Left forelimb (tissue), 1 donor: ENCODE results near the gene CLIC1.
A peak's percentile ranks its signal among the peaks of the same experiment; 100 is the strongest.

Experiments
- DNase-seq: peaks from one replicate; pipeline ENCODE4 v3.0.0-alpha.2; 2018; ENCODE audit warnings: low spot score

CLIC1 gene

GRCh38 chr6:31737991-31738979 lies 2.0 kb upstream of the CLIC1 start:
- DNase-seq = no peak

GRCh38 chr6:31737315-31737990 lies 1.1 kb upstream of the CLIC1 start:
- DNase-seq = no peak

DNA sequence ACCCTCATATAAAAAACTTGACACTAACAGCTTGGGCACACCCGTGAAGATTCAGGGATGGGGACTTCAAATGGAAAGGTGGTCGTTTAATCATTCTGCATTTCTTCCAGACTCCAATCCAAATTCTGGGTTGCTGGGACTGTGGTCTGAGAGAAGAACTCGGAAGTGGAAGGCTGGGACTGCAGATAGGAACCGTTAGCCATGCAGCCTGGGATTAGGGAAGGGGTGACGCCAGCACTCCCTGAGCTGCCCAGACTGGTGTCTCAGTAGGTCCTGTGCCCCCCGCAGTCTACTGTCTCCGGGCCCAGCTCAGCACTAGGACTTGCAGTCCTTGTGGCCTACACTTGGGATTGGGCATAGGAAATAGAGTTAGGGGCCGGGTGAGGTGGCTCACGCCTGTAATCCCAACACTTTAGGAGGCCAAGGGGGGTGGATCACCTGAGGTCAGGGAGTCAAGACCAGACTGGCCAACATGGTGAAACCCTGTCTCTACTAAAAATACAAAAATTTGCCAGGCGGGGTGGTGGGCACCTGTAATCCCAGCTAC lies 511 bp upstream of the CLIC1 start:
- no peak for DNase-seq

DNA sequence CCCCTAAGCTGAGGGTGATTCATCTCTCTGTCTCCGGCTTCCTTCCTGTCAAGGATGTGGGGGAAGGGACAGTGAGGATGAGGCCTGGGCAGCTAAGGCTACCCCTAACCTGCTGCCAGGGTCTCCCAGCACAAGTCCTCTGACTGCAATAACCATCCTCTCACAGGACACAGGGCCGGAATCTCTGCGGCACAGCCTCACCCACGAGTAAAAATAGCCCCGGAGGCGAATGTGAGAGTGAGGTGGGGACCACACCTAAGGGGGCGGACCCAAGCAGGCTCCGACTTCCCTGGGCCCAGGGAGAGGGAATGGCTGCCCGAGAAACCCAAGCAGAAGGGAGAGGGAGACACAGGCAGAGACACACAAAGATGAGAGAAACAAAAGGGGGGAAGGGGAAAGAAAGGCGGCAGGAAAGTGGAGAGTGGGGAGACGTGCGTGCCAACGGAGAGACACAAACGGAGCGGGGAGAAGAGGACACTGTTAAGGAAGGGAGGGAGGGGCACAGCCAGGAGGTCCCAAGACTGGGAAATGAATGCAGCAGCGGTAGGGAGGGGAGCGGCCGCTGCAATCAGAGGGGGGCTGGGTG lies 1.4 kb downstream of the CLIC1 start:
- no peak for DNase-seq

DNA sequence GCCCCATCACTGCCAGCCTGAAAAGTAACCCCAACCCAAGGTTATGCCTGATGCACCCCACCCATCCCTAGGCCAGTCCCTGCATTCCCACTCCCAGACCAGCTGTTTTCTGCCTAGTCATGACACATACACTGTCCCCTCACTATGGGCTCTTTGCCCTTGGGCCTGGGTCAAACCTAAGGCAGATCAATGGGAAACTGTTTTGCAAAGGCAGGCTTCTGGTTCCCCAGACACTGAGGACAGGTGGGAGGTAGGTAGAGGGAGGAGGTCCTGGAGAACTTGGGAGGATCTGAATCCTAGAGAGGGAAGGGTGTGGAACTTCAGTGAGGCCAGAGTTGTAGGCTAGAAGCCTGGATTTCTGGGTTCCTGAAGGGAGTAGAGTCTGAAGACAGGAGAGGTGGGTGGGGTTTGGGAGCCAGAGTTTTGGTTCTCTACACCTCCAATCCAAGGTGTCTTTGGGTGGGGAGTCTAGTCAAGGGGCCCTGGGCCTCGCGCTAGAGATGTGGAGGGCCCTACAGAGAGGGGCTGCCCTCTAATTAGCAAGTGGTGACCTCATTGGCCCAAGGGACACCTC lies 2.0 kb downstream of the CLIC1 start:
- no peak for DNase-seq

DNA sequence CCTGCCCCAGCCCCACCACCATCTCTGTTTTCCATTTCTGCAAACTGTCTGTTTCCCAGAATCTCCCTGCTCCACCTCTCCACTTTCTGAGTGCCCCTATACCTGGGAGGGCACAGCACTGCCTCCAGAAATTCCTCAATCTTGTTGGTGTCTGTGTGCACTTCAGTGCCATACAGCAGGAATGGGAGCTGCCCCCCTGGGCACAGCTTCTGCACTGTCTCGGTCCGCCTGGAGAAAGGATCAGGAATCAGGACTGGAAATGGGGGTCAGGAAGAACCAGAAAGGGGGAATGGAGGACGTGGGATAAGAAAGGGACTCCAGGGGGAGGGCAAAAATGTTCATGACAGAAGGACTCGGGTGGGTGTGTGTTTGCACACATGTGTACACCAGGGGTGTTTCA lies 2.6 kb downstream of the CLIC1 start:
- DNase-seq = no peak

- no peak for DNase-seq
These were observed 4.3 kb downstream of the CLIC1 start for GRCh38 chr6:31732029-31732428.

- no peak for DNase-seq
These were observed 5.7 kb downstream of the CLIC1 start for GRCh38 chr6:31730631-31731086.

- DNase-seq = peak; percentile 97
These were observed 6.2 kb downstream of the CLIC1 start for GRCh38 chr6:31729979-31730630.

- peak; percentile 95 for DNase-seq
These were observed 6.8 kb downstream of the CLIC1 start for GRCh38 chr6:31729515-31729978.

DNA sequence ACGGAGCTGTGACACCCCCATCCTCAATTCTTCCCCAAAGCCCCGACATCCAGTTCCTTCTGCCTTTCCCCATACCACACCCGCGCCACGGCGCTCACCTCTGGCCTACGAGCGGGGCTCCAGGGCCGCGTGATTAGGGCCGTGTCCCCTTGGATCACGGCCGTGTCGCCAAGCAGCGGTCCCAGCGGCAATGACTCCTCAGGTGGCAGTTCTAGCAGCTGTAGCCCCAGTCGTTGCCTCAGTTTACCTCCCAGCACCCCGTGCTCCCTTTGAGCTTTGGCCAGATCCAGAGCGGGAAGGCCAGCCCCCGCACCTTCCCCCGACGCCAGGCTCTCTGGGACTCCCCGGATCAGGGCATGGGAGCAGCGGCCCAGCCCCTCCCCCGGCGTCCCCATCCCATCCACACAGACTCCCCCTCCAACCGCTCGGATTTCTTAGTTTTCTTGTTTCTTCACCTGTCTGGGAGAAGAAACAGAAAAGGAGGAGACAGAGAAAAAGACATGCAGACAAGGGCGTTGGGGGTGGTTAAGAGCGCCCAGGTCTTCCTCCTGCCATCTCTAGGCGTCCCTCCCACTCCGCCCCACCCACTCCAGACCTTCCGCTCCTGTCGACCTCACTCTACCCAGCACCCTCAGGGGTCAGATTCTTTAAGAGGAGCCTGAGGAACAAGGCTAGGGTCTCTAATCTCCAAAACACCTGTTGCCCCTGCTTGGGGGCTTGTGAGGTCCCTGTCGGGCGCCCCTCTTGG lies 7.4 kb downstream of the CLIC1 start, which contains the start of gene DDAH2:
Gene DDAH2, minus strand, starts transcription at position 533 of the 748 bp plus-strand sequence. Its CDS starts 138 bp downstream, at position 395.
- DNase-seq = no peak

- no peak for DNase-seq
These were observed 8.3 kb downstream of the CLIC1 start for GRCh38 chr6:31727717-31728671.

DNA sequence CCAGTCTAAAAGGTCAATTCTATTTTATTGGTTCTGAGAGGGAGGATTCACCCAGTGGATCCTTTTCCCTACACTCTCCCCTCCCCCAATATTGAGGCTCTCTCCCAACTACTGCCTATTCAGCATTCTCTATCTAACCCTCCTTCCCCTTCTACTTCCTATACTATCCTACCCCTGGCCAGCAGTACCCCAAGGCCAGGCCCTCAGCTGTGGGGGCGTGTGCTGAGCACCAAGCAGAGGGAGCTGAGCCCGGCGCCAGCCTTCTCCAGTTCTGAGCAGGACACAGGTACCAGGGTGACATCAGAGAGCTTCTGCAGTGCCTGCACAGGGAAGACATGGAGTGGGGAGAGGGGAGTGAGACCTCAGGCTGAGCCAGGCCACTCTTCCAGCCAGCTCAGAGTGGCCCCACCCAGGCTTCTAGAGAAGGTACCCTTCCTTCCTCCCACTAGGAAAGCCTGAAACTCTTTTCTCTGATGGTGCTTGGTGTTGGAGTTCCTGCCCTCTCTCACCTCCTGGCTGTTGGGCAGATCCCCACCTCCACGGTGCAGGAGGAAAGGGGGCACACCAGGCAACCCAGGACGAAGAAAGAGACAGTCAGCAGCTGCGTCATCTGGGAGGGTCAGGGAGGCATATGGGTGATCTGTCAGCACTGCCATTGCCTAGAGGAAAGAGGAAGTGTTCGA lies 9.2 kb downstream of the CLIC1 start:
- no peak for DNase-seq

DNA sequence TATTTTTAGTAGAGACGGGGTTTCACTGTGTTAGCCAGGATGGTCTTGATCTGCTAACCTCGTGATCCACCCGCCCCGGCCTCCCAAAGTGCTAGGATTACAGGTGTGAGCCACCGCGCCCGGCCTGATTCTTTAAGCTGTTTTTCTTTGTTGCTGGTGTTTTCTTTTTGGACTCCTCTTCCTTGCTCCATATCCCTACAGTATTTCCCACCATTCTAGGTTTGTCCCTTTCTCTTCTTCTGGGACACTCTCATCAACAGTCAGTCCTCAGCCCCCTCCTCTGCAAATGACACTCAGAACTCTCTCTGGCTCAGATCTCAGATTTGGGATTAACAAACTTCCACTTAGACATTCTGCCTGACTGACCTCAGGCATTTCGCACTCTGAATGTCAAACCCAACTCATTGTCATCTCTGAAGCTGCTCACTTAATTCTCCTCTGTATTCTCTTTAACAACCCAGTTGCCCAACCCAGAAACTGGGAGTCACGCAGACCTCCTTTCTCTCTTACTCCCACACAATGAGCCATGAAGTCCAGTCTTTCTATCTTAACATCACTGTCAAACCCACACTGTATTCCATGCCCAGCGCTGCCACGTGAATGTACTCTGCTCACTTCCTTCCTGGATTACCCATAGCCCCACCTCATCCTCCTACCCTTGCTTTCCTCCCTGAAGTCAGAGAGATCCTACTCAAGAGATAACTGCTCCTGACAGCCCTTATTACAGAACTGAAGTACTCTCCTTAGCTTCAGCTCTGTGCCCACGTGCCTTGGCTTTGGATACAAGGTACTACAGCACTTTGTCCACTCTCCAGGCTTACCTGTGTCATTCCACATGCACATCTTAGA lies 10.6 kb downstream of the CLIC1 start:
- DNase-seq = no peak

DNA sequence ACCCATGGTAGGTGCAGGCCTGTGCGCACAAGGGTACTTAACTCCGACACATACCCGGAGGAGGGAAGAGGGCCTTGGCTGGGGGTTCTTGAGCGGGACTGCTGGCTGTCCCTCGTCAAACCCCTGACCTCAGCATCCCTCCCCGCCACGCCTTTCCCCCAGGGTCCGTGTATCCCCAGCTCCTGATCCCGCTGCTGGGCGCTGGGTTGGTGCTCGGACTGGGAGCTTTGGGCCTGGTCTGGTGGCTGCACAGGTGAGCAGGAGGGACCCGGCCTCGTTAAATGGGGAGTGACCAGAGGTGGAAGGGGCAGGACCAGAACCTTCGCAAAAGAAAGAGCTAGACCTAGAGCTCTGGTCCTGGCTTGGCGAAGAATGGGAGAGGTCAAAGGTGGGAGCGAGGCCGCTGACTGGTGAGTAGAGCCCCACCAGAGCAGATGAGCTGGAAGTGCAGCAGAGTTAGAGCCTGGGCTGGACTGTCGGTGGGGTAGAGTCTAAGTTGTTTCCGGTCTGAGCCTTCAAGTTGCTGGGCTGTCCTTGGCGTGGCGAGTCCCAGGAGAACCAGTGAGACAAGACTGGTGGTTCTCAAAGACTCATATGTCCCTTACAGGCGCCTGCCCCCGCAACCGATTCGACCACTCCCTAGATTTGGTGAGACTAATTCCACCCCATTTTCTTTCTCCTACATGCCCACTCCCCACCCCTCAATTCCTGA lies 12.2 kb downstream of the CLIC1 start:
- no peak for DNase-seq

- DNase-seq = no peak
These were observed 12.9 kb downstream of the CLIC1 start, which contains the start of gene MPIG6B for GRCh38 chr6:31723245-31723979. TSS of gene MPIG6B (plus strand) at chr6:31723373. CDS start at chr6:31723384, 11 bp downstream.
